Suprapubic skin (tissue), 4 donors: ENCODE results near the gene ATP11A.

Experiments
- CTCF ChIP-seq, 2 donors: fragments of 200-600 bp in 1 of 2; fragments of 450-650 bp in 1 of 2; sonication (generic) in 1 of 2; IDR thresholded peaks; one replicate each; pipeline ENCODE4 v1.5.1; 2016 to 2019; ENCODE audit warnings: antibody characterized with exemption in 2 of 2, mild to moderate bottlenecking in 1 of 2, moderate library complexity in 1 of 2
- EP300 ChIP-seq: sonication (generic); formaldehyde crosslinking; IDR thresholded peaks from one replicate; pipeline ENCODE4 v1.6.1; 2017; ENCODE audit warnings: antibody characterized with exemption
- POLR2AphosphoS5 ChIP-seq, 3 donors: sonication (generic); formaldehyde crosslinking; IDR thresholded peaks; one replicate each; pipeline ENCODE4 v1.6.1; 2017; ENCODE audit warnings: antibody characterized with exemption in 3 of 3

GRCh38 chr13:112803422-112803821 lies 113.6 kb downstream of the ATP11A start:
- TF ChIP-seq EP300 (no peak), CTCF (IDR thresholded peaks at IDR 0.05) (no peak), POLR2AphosphoS5 (IDR thresholded peaks at IDR 0.05) (no peak)
